Fibroblast of villous mesenchyme (primary cell): ENCODE data around the gene RBM8A. TPM values are rescaled to one million over a fixed set of nuclear protein-coding genes. Genes with fewer than 3 reads are reported as not detected.

Source experiments
- DNase-seq: peaks from one replicate; pipeline ENCODE4 v3.0.0-alpha.2; 2010; ENCODE audit warnings: low read depth
- H3K4me3 ChIP-seq: 2 replicates; pipeline ENCODE4 v1.5.1; 2011; ENCODE audit warnings: low read depth, mild to moderate bottlenecking, low read length
- CTCF ChIP-seq: IDR thresholded peaks from 2 replicates; pipeline ENCODE4 v1.5.1; 2012; ENCODE audit warnings: low read depth, mild to moderate bottlenecking, low read length; ENCODE audit not compliant: insufficient read depth
- total RNA-seq: library from RNA; depleted of rRNA; stranded (reverse); fragments of >200 nt; gene quantifications from 2 replicates; pipeline ENCODE4 v1.2.3, GENCODE V29; 2012

The RBM8A gene
- total RNA-seq, 1 donor, result 76.9 TPM

- H3K4me3 ChIP-seq, result no peak overlapping the region
- TF ChIP-seq CTCF, result no peak
- no peak for DNase-seq
These were observed 21.9 kb upstream of the RBM8A start for GRCh38 chr1:145949219-145949618.

- DNase-seq, result no peak
- no peak overlapping the region for H3K4me3 ChIP-seq
- no peak for TF ChIP-seq CTCF
These were observed 20.3 kb upstream of the RBM8A start for GRCh38 chr1:145947551-145947950.

GRCh38 chr1:145946477-145946986 lies 19.2 kb upstream of the RBM8A start:
- no peak for DNase-seq
- no peak for TF ChIP-seq CTCF
- no peak overlapping the region for H3K4me3 ChIP-seq

- TF ChIP-seq CTCF, result no peak
- no peak overlapping the region for H3K4me3 ChIP-seq
- no peak for DNase-seq
These were observed 17.2 kb upstream of the RBM8A start for GRCh38 chr1:145944532-145944931.

- H3K4me3 ChIP-seq, result no peak overlapping the region
These were observed 15.6 kb upstream of the RBM8A start for GRCh38 chr1:145942871-145943270.

GRCh38 chr1:145942405-145942804 lies 15.1 kb upstream of the RBM8A start:
- no peak for DNase-seq
- H3K4me3 ChIP-seq, result no peak overlapping the region
- no peak for TF ChIP-seq CTCF

More at GRCh38 chr1:145942871-145943270, 15.6 kb upstream of the RBM8A start:
- DNase-seq, result no peak
- no peak for TF ChIP-seq CTCF

GRCh38 chr1:145937436-145937835 lies 10.2 kb upstream of the RBM8A start:
- H3K4me3 ChIP-seq, result no peak overlapping the region
- DNase-seq, result no peak
- no peak for TF ChIP-seq CTCF
